GM19351 (cell line): ENCODE data around the gene NPY.
"Not testable (repeated sequence)": the region's sequence is repeated elsewhere in the genome, so short reads cannot be mapped to it uniquely, and the experiment has no call there.

Experiments
- ATAC-seq: cut with Tn5 transposase; IDR thresholded peaks from one replicate; pipeline ENCODE4 v1.9.1; 2021; ENCODE audit warnings: mild to moderate bottlenecking, moderate library complexity; ENCODE audit not compliant: unreplicated experiment

Gene NPY

GRCh38 chr7:24283897-24284698, at the start of gene NPY:
Gene NPY (plus strand): TSS chr7:24284190. CDS start chr7:24285241, 1,051 bp downstream.
- ATAC-seq = no peak

GRCh38 chr7:24239260-24239659, 44.7 kb upstream of the NPY start:
- ATAC-seq = no peak

GRCh38 chr7:24241206-24241605, 42.8 kb upstream of the NPY start:
- ATAC-seq = no peak

GRCh38 chr7:24244554-24244953, 39.4 kb upstream of the NPY start:
- ATAC-seq = no peak

GRCh38 chr7:24245362-24245761, 38.6 kb upstream of the NPY start:
- peak; percentile 91 for ATAC-seq

- ATAC-seq = no peak
These were observed 34.7 kb upstream of the NPY start for GRCh38 chr7:24249266-24249665.

- no peak for ATAC-seq
These were observed 32.4 kb upstream of the NPY start for GRCh38 chr7:24251568-24251967.

GRCh38 chr7:24255139-24255538, 28.9 kb upstream of the NPY start:
- ATAC-seq = no peak

GRCh38 chr7:24258324-24258723, 25.7 kb upstream of the NPY start:
- ATAC-seq = not testable (repeated sequence)

GRCh38 chr7:24271938-24272337, 12.1 kb upstream of the NPY start:
- no peak for ATAC-seq

GRCh38 chr7:24279512-24279911, 4.5 kb upstream of the NPY start:
- no peak for ATAC-seq

- no peak for ATAC-seq
These were observed 465 bp upstream of the NPY start for GRCh38 chr7:24283554-24283896.

GRCh38 chr7:24284699-24285506, 913 bp downstream of the NPY start:
- ATAC-seq = peak; percentile 53

- ATAC-seq = peak; percentile 98
These were observed 6.1 kb downstream of the NPY start for GRCh38 chr7:24290004-24290641.

- no peak for ATAC-seq
These were observed 7.3 kb downstream of the NPY start for GRCh38 chr7:24291271-24291670.

- no peak for ATAC-seq
These were observed 13.4 kb downstream of the NPY start for GRCh38 chr7:24297362-24297761.

- no peak for ATAC-seq
These were observed 14.7 kb downstream of the NPY start for GRCh38 chr7:24298696-24299095.

GRCh38 chr7:24299192-24299591, 15.2 kb downstream of the NPY start:
- no peak for ATAC-seq

GRCh38 chr7:24301703-24302102, 17.7 kb downstream of the NPY start:
- ATAC-seq = peak; percentile 67

GRCh38 chr7:24304494-24305095, 20.6 kb downstream of the NPY start:
- ATAC-seq = no peak

- ATAC-seq = no peak
These were observed 23.3 kb downstream of the NPY start for GRCh38 chr7:24307326-24307725.
